GM10847 (cell line): ENCODE results near the gene AVPR2.

ENCODE experiments used
- POLR2A ChIP-seq: IDR thresholded peaks from 2 replicates; pipeline ENCODE4 v1.6.1; 2011; ENCODE audit not compliant: insufficient read length; ENCODE audit errors: extremely low read depth

The AVPR2 gene

DNA sequence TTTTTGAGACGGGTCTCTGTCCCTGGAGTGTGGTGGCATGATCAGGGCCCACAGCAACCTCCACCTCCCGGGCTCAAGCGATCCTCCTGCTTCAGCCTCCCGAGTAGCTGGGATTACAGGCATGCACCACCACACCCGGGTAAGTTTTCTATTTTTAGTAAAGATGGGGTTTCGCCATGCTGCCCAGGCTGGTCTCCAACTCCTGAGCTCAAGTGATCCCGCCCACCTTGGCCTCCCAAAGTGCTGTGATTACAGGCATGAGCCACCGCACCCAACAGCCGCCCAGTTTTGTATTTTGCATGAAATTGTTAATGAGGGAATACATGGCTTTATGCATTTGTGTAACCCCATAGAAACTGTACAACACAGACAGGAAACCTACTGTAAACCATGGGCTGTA, 24.4 kb downstream of the AVPR2 start:
- TF ChIP-seq POLR2A = no peak

DNA sequence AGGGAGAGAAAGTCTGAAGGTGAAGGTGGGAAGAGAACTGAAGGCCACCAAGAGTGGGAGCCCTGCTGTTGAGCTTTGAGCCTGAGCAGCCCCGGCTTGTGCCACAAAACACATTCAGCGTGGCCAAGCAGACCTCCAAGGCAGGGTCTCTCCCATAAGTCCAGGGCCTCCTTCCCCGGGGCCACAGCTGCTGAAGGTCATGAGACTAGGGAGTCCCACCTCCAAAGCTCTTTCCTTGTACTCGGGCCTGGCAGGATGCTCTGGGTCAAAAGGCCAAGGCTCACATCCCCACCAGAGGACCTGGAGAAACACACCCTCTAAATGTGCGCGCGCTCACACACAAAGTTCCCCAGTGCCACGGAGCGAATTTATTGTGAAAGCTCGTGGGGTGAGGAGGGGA, 25.1 kb downstream of the AVPR2 start:
- no peak for TF ChIP-seq POLR2A

DNA sequence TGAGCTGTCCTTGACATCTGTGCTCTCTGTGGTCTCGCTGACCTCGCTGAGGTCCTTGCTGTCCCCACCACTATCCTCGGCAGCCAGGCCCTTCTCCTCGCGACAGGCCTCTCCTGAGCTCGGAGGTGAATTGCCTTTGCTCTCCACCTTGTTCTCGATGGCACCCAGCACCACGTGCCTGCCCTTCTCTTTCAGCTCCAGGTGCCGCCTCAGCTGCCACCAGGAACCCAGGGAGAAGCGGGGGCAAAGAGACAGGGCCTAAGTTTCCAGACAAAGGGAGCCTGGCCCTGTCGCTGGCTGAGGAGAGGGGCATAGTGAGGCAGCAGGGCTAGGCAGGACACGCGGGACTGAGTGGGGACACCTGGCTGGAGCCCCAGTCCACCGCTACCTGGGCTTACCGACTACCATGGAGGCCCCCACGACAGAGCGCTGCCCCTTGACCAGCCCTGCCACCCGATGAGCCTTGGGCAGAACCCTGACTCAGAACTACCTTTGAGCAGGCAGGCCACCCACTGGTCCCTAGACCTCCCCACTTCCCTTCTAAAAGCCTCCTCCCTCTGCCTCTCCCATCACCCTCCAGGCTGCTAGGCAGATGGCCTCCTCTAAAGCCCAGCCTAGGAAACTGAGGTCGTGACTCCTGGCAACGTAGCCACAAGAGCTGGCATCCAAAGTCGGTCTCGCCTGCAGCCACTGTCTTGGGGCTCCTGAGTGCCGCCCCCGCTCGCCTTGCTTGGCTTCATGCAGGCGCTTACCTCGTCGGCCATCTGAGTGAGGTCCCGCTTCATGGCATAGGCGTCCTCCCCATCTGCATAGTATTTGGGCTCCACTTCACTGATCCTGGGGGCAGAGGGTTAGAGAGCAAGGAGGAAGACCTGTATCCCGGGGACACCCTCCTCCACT, 25.8 kb downstream of the AVPR2 start:
- TF ChIP-seq POLR2A = no peak

DNA sequence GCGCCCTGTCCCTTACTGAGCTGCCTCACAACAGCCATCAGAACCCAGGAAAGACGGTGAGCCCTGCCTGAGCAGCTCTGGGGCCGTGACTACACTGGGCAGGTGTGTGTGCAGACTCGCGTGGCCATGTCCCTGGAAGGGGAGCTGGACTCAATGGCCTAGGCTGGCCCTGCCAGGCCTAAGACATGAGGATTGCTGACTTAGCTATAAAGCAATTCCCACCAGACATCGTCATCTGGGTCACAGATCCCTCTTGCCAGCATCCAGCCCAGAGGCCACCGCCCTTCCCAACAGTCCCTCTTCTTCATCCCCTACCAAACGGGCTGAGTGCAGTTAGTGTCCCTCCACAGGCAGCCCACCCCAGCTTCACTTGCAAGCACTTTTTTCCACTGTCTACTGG, 26.7 kb downstream of the AVPR2 start:
- TF ChIP-seq POLR2A = no peak

GRCh38 chrX:153931748-153932147, 27.3 kb downstream of the AVPR2 start:
- TF ChIP-seq POLR2A = no peak

DNA sequence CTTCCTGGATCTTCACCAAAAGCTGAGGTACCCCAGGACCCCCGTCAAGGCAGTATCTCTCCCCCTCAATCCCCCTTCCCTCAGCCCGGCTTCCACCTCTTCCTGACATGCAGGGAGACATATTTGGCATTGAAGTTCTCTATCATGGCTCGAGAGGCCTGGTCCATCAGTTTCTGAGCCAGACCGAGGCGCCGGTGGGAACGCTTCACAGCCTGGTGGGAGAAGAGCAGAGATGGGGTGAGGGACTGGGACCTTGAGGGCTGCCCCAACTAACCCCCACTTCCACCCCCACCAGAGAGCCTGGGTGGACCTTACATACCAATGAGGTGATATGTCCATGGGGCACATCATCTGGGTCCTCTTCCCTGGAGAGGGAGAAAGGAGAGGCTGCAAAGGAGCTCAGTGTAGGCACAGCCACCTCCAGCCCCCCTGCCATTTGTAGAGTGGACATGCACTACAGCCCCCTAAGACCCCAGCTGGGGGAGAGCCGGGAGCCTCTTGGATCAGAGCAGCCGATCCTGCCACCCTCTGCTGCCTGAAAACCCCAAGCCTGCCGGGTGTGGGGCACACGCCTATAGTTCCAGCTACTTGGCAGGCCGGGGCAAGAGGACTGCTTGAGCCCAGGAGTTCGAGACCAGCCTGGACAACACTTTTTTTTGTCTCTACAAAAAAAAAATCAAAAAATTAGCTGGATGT, 27.9 kb downstream of the AVPR2 start:
- no peak for TF ChIP-seq POLR2A

DNA sequence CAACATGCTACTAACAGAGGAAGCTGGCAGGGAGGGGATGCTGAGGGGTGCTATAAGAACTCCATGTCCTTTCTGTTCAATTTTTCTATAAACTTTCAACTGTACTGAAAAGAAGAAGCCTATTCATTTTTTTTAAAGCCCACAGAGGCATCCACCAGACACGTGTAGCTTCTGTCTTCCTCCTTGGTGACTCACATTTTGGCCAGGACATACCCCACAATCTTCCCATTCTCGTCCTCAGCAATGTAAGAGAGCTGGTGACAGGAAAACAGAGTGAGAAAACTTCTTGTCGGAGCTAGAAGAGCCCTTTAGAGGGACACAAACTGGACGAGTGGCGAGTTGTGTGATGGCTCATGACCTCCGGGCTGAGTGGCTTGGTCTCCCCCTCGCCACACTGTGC, 29.3 kb downstream of the AVPR2 start:
- no peak for TF ChIP-seq POLR2A

- no peak for TF ChIP-seq POLR2A
Observed at GRCh38 chrX:153934148-153934761, 29.8 kb downstream of the AVPR2 start.

- peak; percentile 46 for TF ChIP-seq POLR2A
Observed at GRCh38 chrX:153934762-153935325, 30.4 kb downstream of the AVPR2 start, which contains the start of gene NAA10. Gene NAA10 (minus strand): TSS chrX:153935037. CDS start chrX:153934904, 133 bp downstream.

DNA sequence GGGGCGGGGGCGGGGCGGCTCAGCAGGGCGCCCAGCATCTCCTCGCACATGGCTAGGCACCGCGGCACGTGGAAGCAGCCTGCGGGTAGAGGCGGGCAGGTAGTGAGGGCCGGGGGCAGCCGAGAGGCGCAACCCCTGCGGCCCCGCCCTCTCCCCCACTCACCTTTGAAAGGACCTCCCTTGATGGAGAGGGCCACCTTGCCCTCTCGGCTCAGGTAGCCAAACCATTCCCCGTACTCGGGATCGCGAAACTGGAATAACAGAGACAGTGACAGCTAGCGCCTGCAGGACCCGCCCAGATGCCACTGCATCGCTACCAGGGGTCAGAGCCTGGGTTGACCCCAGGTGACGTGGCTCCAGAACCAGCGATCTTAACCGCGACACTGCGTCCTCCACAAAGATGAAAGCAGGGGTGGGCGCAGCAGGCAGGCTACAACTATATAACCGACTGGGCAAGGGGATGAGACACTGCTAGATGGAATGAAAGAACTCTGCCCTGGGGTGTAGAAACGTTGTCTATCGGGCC, 30.9 kb downstream of the AVPR2 start:
- TF ChIP-seq POLR2A = no peak

DNA sequence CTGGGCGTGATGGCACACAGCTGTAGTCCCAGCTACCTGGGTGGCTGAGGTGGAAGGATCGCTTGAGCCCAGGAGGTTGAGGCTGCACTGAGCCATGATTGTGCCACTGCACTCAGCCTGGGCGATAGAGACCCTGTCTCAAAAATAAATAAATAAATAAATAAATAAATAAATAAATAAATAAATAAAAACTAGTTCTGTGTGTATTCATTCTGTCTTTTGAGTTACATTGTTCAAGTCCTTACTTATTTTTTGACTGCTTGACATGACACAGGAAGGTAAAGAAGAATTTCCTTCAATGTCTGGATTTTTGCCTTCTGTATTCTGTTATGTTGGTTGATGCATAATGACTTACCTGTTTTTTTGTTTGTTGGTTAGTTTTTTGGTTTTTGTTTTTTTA, 32.6 kb downstream of the AVPR2 start:
- TF ChIP-seq POLR2A = no peak

DNA sequence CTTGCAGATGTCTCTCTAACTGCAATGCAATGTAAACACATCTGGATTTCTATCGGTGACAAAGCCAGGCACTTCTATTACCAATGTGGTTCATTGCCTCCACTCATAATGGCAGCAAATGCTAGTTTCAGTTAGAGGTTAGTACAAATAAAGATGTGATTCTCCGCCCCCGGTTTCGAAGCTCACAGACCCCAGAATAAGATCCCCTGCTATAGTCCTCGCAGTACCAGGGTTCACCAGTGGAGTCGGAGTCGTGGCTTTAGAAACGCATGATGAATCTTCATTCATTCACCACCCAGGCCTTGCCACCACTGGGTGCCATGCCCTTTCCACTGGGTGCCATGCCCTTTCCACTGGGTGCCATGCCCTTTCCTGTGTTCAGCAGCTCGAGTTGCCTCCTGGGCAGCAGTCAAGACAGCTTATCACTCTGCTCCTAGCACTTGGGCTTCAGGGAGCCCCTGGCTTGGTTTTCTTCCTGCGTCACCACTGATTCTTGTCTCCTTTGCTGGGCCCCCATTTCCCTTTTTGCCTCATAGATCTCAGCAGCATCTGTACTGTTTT, 33.8 kb downstream of the AVPR2 start:
- TF ChIP-seq POLR2A = no peak

- TF ChIP-seq POLR2A = no peak
Observed at GRCh38 chrX:153939573-153939972, 35.1 kb downstream of the AVPR2 start.

- TF ChIP-seq POLR2A = no peak
Observed at GRCh38 chrX:153941336-153942252, 37.1 kb downstream of the AVPR2 start.

GRCh38 chrX:153944140-153944799, 39.8 kb downstream of the AVPR2 start, which contains the start of gene RENBP:
Gene RENBP (minus strand): TSS chrX:153944643. CDS start chrX:153944610, 33 bp downstream.
- TF ChIP-seq POLR2A = no peak
